GM13977 (cell line): ENCODE measurements around the gene GTPBP6.
"Not testable (repeated sequence)": the region's sequence is repeated elsewhere in the genome, so short reads cannot be mapped to it uniquely, and the experiment has no call there.

Source experiments
- DNase-seq: peaks from one replicate; pipeline ENCODE4 v3.0.0; 2012; ENCODE audit warnings: low spot score
- in situ Hi-C: fragments of 300-500 bp; cut with MboI; formaldehyde crosslinking; loops from one replicate; pipeline ENCODE4 v1.12.0; 2022; ENCODE audit warnings: low sequenced_read_pairs, low pct_unique_long_range_greater_than_20kb, mixed read lengths, inconsistent platforms; ENCODE audit not compliant: unreplicated experiment
- TF ChIP-seq, protein P1 (sequence below): IDR thresholded peaks from 2 replicates; pipeline ENCODE4 v1.5.1; 2012; ENCODE audit warnings: mild to moderate bottlenecking, control low read depth; ENCODE audit not compliant: insufficient read depth; ENCODE audit errors: extremely low read depth, missing control alignments

The GTPBP6 gene

DNA sequence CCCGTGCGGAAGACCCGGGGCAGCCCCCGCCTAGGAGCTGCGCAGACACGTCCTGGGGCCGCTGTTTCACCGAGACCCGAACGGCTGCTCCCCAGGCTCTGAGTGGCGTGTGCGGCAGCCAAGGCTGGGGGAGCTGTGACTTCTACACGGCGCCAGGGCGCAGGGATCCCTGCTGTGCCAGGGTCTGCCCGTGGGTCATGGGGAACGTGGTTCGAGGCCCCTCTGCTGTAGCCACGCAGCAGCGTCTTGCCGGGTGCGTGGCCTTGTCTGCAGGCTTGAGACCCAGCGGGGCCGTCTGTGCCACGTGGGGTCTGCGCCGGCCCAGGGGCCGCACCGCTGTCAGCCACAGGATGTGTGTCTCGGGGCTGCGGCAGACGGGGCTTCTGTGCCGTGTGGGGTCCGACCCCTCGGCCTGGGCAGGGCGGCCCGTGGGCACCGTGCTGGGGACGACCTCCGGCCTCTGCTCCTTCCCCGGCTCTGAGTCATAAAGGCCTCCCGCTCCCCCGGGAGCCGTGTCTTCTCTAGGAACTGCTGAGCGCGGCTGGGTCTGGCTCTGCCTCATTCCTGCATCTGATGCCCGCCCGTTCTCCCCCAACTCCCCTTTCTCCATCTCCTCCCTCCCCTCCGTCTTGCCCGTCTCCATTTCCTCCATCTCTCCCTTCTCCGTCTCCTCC is 12.7 kb upstream of the GTPBP6 start:
- TF ChIP-seq, protein P1, sequence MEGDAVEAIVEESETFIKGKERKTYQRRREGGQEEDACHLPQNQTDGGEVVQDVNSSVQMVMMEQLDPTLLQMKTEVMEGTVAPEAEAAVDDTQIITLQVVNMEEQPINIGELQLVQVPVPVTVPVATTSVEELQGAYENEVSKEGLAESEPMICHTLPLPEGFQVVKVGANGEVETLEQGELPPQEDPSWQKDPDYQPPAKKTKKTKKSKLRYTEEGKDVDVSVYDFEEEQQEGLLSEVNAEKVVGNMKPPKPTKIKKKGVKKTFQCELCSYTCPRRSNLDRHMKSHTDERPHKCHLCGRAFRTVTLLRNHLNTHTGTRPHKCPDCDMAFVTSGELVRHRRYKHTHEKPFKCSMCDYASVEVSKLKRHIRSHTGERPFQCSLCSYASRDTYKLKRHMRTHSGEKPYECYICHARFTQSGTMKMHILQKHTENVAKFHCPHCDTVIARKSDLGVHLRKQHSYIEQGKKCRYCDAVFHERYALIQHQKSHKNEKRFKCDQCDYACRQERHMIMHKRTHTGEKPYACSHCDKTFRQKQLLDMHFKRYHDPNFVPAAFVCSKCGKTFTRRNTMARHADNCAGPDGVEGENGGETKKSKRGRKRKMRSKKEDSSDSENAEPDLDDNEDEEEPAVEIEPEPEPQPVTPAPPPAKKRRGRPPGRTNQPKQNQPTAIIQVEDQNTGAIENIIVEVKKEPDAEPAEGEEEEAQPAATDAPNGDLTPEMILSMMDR, result no peak
- no peak for DNase-seq
- in situ Hi-C loops, result no loop called here

DNA sequence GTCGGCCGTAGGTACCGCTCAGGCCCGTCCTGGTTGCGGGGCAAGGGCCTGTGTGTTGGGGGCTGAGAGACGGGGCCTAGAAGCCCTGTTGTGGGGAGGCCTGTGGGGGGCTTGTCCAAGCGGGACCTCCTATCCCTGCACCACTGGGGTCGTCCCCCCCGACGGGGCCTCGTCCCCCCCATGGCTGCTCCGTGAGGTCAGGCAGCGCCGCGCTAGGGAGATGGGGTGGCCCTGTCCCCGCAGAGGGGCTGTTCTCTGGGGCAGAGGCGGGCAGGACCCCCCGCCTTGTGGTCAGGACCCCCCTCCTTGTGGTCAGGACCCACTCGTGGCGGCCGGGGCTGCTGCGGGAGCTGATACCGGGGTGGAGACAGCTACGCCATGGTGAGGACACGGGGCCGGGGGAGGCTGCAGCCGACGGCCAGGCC is 12.1 kb upstream of the GTPBP6 start:
- in situ Hi-C loops, result no loop called here
- DNase-seq, result no peak
- TF ChIP-seq, protein P1, result no peak

DNA sequence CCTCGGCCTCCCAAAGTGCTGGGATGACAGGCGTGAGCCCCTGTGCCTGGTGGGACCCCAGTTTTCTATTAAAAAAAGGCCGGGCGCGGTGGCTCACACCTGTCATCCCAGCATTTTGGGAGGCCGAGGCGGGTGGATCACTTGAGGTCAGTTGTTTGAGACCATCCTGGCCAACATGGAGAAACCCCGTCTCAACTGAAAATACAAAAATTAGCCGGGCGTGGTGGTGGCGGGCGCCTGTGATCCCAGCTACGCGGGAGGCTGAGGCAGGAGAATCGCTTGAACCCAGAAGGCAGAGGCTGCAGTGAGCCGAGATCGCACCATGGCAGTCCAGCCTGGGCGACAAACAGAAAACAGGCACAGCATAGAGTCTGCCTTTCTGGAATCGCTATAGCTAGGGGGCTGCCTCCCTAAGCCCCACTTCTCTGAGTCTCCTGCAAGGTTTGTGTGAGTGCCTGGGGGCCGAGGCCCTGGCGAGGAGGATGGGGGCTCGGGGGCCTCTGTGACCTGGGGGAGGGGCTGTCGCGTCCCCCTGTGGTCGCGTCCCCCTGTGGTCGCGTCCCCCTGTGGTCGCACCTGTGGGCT is 11.6 kb upstream of the GTPBP6 start:
- DNase-seq, in situ Hi-C loops: not testable (repeated sequence)

DNA sequence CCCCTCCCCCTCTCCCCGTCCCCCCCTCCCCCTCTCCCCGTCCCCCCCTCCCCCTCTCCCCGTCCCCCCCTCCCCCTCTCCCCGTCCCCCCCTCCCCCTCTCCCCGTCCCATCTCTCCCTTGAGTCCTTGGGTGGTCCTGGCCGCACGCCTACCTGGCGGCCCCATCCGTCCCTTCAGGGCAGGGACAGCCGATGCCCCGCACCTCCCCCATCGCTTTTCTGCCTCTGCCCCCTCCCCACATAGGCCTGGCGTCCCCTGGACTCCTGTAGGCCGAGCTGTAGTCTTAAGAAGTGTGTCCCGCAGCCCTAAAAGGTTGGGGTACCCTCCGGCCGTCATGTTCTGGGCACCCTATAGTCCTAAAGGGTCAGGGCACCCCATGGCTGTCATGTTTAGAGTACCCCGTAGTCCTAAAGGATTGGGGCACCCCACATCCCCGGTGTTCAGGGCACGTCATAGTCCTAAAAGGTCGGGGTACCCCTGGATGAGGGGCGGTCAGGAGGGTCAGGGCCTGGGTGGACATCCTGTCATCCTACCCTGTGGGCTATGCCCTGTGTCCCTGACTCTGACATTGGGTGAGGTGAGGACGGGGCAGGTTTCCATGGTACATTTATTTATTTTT is 10.8 kb upstream of the GTPBP6 start:
- DNase-seq, result no peak

DNA sequence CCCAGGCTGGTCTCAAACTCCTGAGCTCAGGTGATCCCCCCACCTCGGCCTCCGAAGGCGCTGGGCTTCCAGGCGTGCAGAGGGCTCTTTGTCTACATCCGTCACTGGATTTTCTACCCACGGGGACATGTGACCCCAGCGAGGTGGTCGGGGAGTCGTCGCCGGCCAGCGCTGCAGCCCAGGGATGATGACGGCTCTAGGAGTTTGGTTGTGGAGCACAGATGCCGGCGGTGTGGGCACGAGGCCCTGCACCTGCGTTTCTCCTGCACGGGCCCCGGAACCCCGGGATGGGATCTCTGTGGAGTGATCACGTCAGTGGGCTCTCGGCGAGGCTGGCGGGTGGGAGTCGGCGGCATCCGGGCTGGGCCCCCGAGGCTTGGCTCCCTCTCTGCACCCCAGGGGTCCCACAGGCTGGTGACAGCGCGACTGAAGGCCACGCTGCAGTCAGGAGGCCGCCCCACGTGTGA is 9.1 kb upstream of the GTPBP6 start:
- in situ Hi-C loops, result no loop called here
- DNase-seq, result no peak
- TF ChIP-seq, protein P1, result no peak

More for the DNA sequence above, 10.8 kb upstream of the GTPBP6 start:
- TF ChIP-seq, protein P1, result no peak
- in situ Hi-C loops, result no loop called here

DNA sequence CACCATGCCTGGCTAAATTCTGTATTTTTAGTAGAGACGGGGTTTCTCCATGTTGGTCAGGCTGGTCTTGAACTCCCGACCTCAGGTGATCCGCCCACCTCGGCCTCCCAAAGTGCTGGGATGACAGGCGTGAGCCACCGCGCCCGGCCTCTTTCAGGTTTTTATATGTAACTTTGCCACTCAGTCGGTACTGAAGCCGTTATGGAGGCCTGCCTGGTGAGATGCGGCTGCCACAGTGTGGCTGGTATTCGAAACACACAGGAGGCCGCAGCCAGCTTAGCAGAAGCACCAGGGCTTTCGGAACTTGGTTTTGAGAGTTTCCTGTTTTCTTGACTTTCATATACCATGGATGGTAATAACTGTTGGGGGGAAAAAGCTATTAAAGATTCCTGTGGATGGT is 6.1 kb upstream of the GTPBP6 start:
- DNase-seq, in situ Hi-C loops: not testable (repeated sequence)

DNA sequence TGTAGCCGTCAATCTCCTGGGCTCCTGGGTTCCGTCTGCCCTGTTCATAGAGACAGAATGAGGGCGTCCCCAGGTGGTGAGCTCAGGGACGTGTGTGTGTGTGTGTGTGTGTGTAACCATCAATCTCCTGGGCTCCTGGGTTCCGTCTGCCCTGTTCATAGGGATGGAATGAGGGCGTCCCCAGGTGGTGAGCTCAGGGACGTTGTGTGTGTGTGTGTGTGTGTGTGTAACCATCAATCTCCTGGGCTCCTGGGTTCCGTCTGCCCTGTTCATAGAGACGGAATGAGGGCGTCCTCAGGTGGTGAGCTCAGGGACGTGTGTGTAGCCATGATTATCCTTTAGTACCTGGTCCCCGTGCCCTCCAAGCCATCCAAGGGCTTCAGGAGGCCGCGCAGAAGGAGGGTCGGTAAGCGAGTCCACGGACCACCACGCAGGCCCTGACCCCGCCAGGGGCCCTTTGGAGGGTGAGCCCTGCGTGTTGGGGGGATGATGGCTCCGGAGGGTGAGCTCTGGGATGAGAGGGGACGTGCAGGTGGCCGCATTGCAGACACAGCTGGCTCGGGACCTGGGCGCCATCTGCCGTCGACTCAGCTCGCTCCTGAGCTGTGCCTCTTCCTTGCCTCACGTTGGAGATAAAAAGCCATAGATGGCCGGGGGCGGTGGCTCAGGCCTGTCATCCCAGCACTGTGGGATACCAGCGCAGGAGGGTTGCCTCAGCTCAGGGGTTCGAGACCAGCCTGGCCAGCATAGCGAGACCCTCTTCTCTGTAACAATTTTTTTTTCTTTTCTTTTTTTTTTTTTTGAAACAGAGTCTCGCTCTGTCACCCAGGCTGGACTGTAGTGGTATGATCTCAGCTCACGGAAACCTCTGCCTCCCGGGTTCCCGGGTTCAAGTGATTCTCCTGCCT is 5.4 kb upstream of the GTPBP6 start:
- in situ Hi-C loops, result no loop called here
- no peak for DNase-seq
- TF ChIP-seq, protein P1, result no peak
